ENCODE measurements around the gene GPRIN2.
"Not testable (repeated sequence)": the region's sequence is repeated elsewhere in the genome, so short reads cannot be mapped to it uniquely, and the experiment has no call there.

GPRIN2 gene

GRCh38 chr10:46582568-46582967 lies 26.1 kb upstream of the GPRIN2 start:
- H3K4me1 ChIP-seq (ENCODE audit: insufficient read depth, low read length); H3K36me3 ChIP-seq (ENCODE audit: insufficient read depth, low read depth, low read length); H3K9me3 ChIP-seq (ENCODE audit: insufficient read depth, low read depth, low read length); H3K9ac ChIP-seq (ENCODE audit: low read depth, low read length); H3K27ac ChIP-seq (ENCODE audit: low read length); H3K4me3 ChIP-seq (ENCODE audit: low read length): not testable (repeated sequence)
- peaks cover 12% of the 10 kb centered on the region for H3K27me3 ChIP-seq (ENCODE audit: insufficient read depth, low read length)

GRCh38 chr10:46581997-46582396 lies 25.5 kb upstream of the GPRIN2 start:
- H3K4me3 ChIP-seq (ENCODE audit: low read length); H3K9me3 ChIP-seq (ENCODE audit: insufficient read depth, low read depth, low read length); H3K27ac ChIP-seq (ENCODE audit: low read length); H3K36me3 ChIP-seq (ENCODE audit: insufficient read depth, low read depth, low read length); H3K4me1 ChIP-seq (ENCODE audit: insufficient read depth, low read length); H3K9ac ChIP-seq (ENCODE audit: low read depth, low read length): not testable (repeated sequence)
- H3K27me3 ChIP-seq (ENCODE audit: insufficient read depth, low read length) = peaks cover 12% of the 10 kb centered on the region

- not testable (repeated sequence) for H3K27ac ChIP-seq (ENCODE audit: low read length); H3K36me3 ChIP-seq (ENCODE audit: insufficient read depth, low read depth, low read length); H3K9ac ChIP-seq (ENCODE audit: low read depth, low read length); H3K4me1 ChIP-seq (ENCODE audit: insufficient read depth, low read length); H3K4me3 ChIP-seq (ENCODE audit: low read length); H3K9me3 ChIP-seq (ENCODE audit: insufficient read depth, low read depth, low read length)
- H3K27me3 ChIP-seq (ENCODE audit: insufficient read depth, low read length) = peaks cover 12% of the 10 kb centered on the region
Observed at GRCh38 chr10:46579378-46579777, 22.9 kb upstream of the GPRIN2 start.

- H3K9ac ChIP-seq (ENCODE audit: low read depth, low read length); H3K9me3 ChIP-seq (ENCODE audit: insufficient read depth, low read depth, low read length); H3K4me1 ChIP-seq (ENCODE audit: insufficient read depth, low read length); H3K27ac ChIP-seq (ENCODE audit: low read length); H3K36me3 ChIP-seq (ENCODE audit: insufficient read depth, low read depth, low read length): not testable (repeated sequence)
- Histone ChIP-seq H3K4me3 (ENCODE audit: low read length) (peak within 1 kb of the TSS; percentile 22; the same call in 1 of the 2 replicates), H3K27me3 (ENCODE audit: insufficient read depth, low read length) (peaks cover 12% of the 10 kb centered on the region)
Observed at GRCh38 chr10:46578474-46579178, 22.2 kb upstream of the GPRIN2 start, which contains the start of gene SYT15. Gene SYT15, plus strand, starts transcription at chr10:46579128. Its CDS starts 41 bp downstream, at chr10:46579169.

- not testable (repeated sequence) for H3K4me1 ChIP-seq (ENCODE audit: insufficient read depth, low read length); H3K9me3 ChIP-seq (ENCODE audit: insufficient read depth, low read depth, low read length); H3K27ac ChIP-seq (ENCODE audit: low read length); H3K36me3 ChIP-seq (ENCODE audit: insufficient read depth, low read depth, low read length); H3K9ac ChIP-seq (ENCODE audit: low read depth, low read length)
- peaks cover 12% of the 10 kb centered on the region for H3K27me3 ChIP-seq (ENCODE audit: insufficient read depth, low read length)
- peak overlapping the region; percentile 22; the same call in 1 of the 2 replicates for H3K4me3 ChIP-seq (ENCODE audit: low read length)
Observed at GRCh38 chr10:46577624-46578473, 21.4 kb upstream of the GPRIN2 start.

GRCh38 chr10:46573884-46574283 lies 17.4 kb upstream of the GPRIN2 start:
- H3K27ac ChIP-seq (ENCODE audit: low read length); H3K4me3 ChIP-seq (ENCODE audit: low read length); H3K4me1 ChIP-seq (ENCODE audit: insufficient read depth, low read length); H3K9me3 ChIP-seq (ENCODE audit: insufficient read depth, low read depth, low read length); H3K36me3 ChIP-seq (ENCODE audit: insufficient read depth, low read depth, low read length); H3K9ac ChIP-seq (ENCODE audit: low read depth, low read length): not testable (repeated sequence)
- H3K27me3 ChIP-seq (ENCODE audit: insufficient read depth, low read length) = peaks cover 12% of the 10 kb centered on the region

- not testable (repeated sequence) for H3K9me3 ChIP-seq (ENCODE audit: insufficient read depth, low read depth, low read length); H3K9ac ChIP-seq (ENCODE audit: low read depth, low read length)
Observed at GRCh38 chr10:46573314-46573713, 16.9 kb upstream of the GPRIN2 start.

GRCh38 chr10:46572765-46573164 lies 16.3 kb upstream of the GPRIN2 start:
- not testable (repeated sequence) for H3K36me3 ChIP-seq (ENCODE audit: insufficient read depth, low read depth, low read length); H3K9ac ChIP-seq (ENCODE audit: low read depth, low read length); H3K4me3 ChIP-seq (ENCODE audit: low read length); H3K9me3 ChIP-seq (ENCODE audit: insufficient read depth, low read depth, low read length); H3K27me3 ChIP-seq (ENCODE audit: insufficient read depth, low read length); H3K27ac ChIP-seq (ENCODE audit: low read length); H3K4me1 ChIP-seq (ENCODE audit: insufficient read depth, low read length)

More at GRCh38 chr10:46573314-46573713, 16.9 kb upstream of the GPRIN2 start:
- H3K27me3 ChIP-seq (ENCODE audit: insufficient read depth, low read length); H3K27ac ChIP-seq (ENCODE audit: low read length); H3K36me3 ChIP-seq (ENCODE audit: insufficient read depth, low read depth, low read length); H3K4me1 ChIP-seq (ENCODE audit: insufficient read depth, low read length); H3K4me3 ChIP-seq (ENCODE audit: low read length): not testable (repeated sequence)

GRCh38 chr10:46570655-46571054 lies 14.2 kb upstream of the GPRIN2 start:
- not testable (repeated sequence) for H3K9me3 ChIP-seq (ENCODE audit: insufficient read depth, low read depth, low read length); H3K36me3 ChIP-seq (ENCODE audit: insufficient read depth, low read depth, low read length); H3K27me3 ChIP-seq (ENCODE audit: insufficient read depth, low read length); H3K4me3 ChIP-seq (ENCODE audit: low read length); H3K27ac ChIP-seq (ENCODE audit: low read length); H3K9ac ChIP-seq (ENCODE audit: low read depth, low read length); H3K4me1 ChIP-seq (ENCODE audit: insufficient read depth, low read length)

GRCh38 chr10:46567151-46567550 lies 10.7 kb upstream of the GPRIN2 start:
- not testable (repeated sequence) for H3K4me1 ChIP-seq (ENCODE audit: insufficient read depth, low read length); H3K36me3 ChIP-seq (ENCODE audit: insufficient read depth, low read depth, low read length); H3K9me3 ChIP-seq (ENCODE audit: insufficient read depth, low read depth, low read length); H3K4me3 ChIP-seq (ENCODE audit: low read length); H3K27ac ChIP-seq (ENCODE audit: low read length); H3K9ac ChIP-seq (ENCODE audit: low read depth, low read length); H3K27me3 ChIP-seq (ENCODE audit: insufficient read depth, low read length)

- H3K27ac ChIP-seq (ENCODE audit: low read length); H3K4me1 ChIP-seq (ENCODE audit: insufficient read depth, low read length): not testable (repeated sequence)
Observed at GRCh38 chr10:46565591-46566332, 9.3 kb upstream of the GPRIN2 start.

More at GRCh38 chr10:46565591-46566332, 9.3 kb upstream of the GPRIN2 start:
- not testable (repeated sequence) for H3K36me3 ChIP-seq (ENCODE audit: insufficient read depth, low read depth, low read length); H3K9me3 ChIP-seq (ENCODE audit: insufficient read depth, low read depth, low read length); H3K4me3 ChIP-seq (ENCODE audit: low read length); H3K27me3 ChIP-seq (ENCODE audit: insufficient read depth, low read length); H3K9ac ChIP-seq (ENCODE audit: low read depth, low read length)

Data from iPS-20b (cell line).